Glomerular endothelial cell (primary cell): ENCODE measurements around the gene AGAP6. TPM values are rescaled to one million over a fixed set of nuclear protein-coding genes. Genes with fewer than 3 reads are reported as not detected.
"Not testable (repeated sequence)": the region's sequence is repeated elsewhere in the genome, so short reads cannot be mapped to it uniquely, and the experiment has no call there.

Experiments
- DNase-seq: peaks from one replicate; pipeline ENCODE4 v3.0.0-alpha.2; 2011; ENCODE audit warnings: low read depth, low spot score; ENCODE audit errors: extremely low read depth
- total RNA-seq: library from RNA; depleted of rRNA; stranded (reverse); fragments of >200 nt; gene quantifications from 2 replicates; pipeline ENCODE4 v1.2.3, GENCODE V29; 2015

The AGAP6 gene
- total RNA-seq, result 4.8 and 13.2 TPM in 2 replicates

- not testable (repeated sequence) for DNase-seq
Measured at GRCh38 chr10:49988376-49988775, at the start of gene AGAP6. Gene AGAP6, plus strand, starts transcription at chr10:49988406. Its CDS starts 310 bp downstream, at chr10:49988716.

GRCh38 chr10:49941447-49942338 lies 46.5 kb upstream of the AGAP6 start, which contains the start of the genes PARG and TIMM23B:
Gene PARG, minus strand, starts transcription at chr10:49942027. Its CDS starts 302 bp downstream, at chr10:49941725.
Gene TIMM23B, plus strand, starts transcription at chr10:49942053. Its CDS starts 142 bp downstream, at chr10:49942195.
- not testable (repeated sequence) for DNase-seq

GRCh38 chr10:49942339-49942705 lies 45.9 kb upstream of the AGAP6 start:
- DNase-seq, result not testable (repeated sequence)

GRCh38 chr10:49943607-49944006 lies 44.6 kb upstream of the AGAP6 start:
- DNase-seq, result not testable (repeated sequence)

- not testable (repeated sequence) for DNase-seq
Measured at GRCh38 chr10:49948142-49948541, 40.1 kb upstream of the AGAP6 start.

- DNase-seq, result not testable (repeated sequence)
Measured at GRCh38 chr10:49948737-49949136, 39.5 kb upstream of the AGAP6 start.

GRCh38 chr10:49952006-49952405 lies 36.2 kb upstream of the AGAP6 start:
- DNase-seq, result not testable (repeated sequence)

- not testable (repeated sequence) for DNase-seq
Measured at GRCh38 chr10:49953122-49953521, 35.1 kb upstream of the AGAP6 start.

GRCh38 chr10:49970331-49970857 lies 17.8 kb upstream of the AGAP6 start:
- not testable (repeated sequence) for DNase-seq

GRCh38 chr10:49971466-49971865 lies 16.7 kb upstream of the AGAP6 start:
- not testable (repeated sequence) for DNase-seq

- DNase-seq, result not testable (repeated sequence)
Measured at GRCh38 chr10:49972094-49972493, 16.1 kb upstream of the AGAP6 start.

GRCh38 chr10:49977756-49978155 lies 10.4 kb upstream of the AGAP6 start:
- DNase-seq, result not testable (repeated sequence)

GRCh38 chr10:49987207-49987606 lies 999 bp upstream of the AGAP6 start:
- DNase-seq, result not testable (repeated sequence)

GRCh38 chr10:49995321-49995720 lies 7.1 kb downstream of the AGAP6 start:
- DNase-seq, result not testable (repeated sequence)

- DNase-seq, result not testable (repeated sequence)
Measured at GRCh38 chr10:50014024-50014423, 25.8 kb downstream of the AGAP6 start.

GRCh38 chr10:50015596-50016220 lies 27.5 kb downstream of the AGAP6 start:
- DNase-seq, result not testable (repeated sequence)

- not testable (repeated sequence) for DNase-seq
Measured at GRCh38 chr10:50016926-50017325, 28.7 kb downstream of the AGAP6 start.

- DNase-seq, result not testable (repeated sequence)
Measured at GRCh38 chr10:50017646-50018045, 29.4 kb downstream of the AGAP6 start.

GRCh38 chr10:50019279-50019678 lies 31.1 kb downstream of the AGAP6 start:
- DNase-seq, result not testable (repeated sequence)

- DNase-seq, result not testable (repeated sequence)
Measured at GRCh38 chr10:50020451-50021024, 32.3 kb downstream of the AGAP6 start.

GRCh38 chr10:50021646-50022045 lies 33.4 kb downstream of the AGAP6 start:
- no peak for DNase-seq
